H9 (cell line): ENCODE data around the gene FOXI2. TPM values are rescaled to one million over a fixed set of nuclear protein-coding genes. Genes with fewer than 3 reads are reported as not detected.

Experiments
- DNase-seq: peaks from one replicate; pipeline ENCODE4 v3.0.0-alpha.2; 2017
- H2AFZ ChIP-seq: one replicate; pipeline ENCODE4 v1.6.1; 2013; ENCODE audit warnings: mild to moderate bottlenecking, low read length, control low read depth, moderate library complexity
- H2AK5ac ChIP-seq: 2 replicates; pipeline ENCODE4 v1.6.1; 2013; ENCODE audit warnings: low read length, control low read depth, mixed read lengths; ENCODE audit not compliant: insufficient read length
- H2BK120ac ChIP-seq: one replicate; pipeline ENCODE4 v1.6.1; 2013; ENCODE audit warnings: low read depth, mild to moderate bottlenecking, low read length, control low read depth, inconsistent platforms; ENCODE audit not compliant: poor library complexity, severe bottlenecking
- H2BK12ac ChIP-seq: 2 replicates; pipeline ENCODE4 v1.6.1; 2013; ENCODE audit warnings: low read length, control low read depth, mixed read lengths, low read depth; ENCODE audit not compliant: insufficient read length
- H2BK15ac ChIP-seq: 2 replicates; pipeline ENCODE4 v1.6.1; 2013; ENCODE audit warnings: low read depth, low read length, control low read depth
- H2BK20ac ChIP-seq: one replicate; pipeline ENCODE4 v1.6.1; 2013; ENCODE audit warnings: low read depth, mild to moderate bottlenecking, low read length, control low read depth, inconsistent platforms; ENCODE audit not compliant: poor library complexity, severe bottlenecking
- H2BK5ac ChIP-seq: 2 replicates; pipeline ENCODE4 v1.6.1; 2013; ENCODE audit warnings: low read length, control low read depth, mixed read lengths; ENCODE audit not compliant: insufficient read length
- H3K14ac ChIP-seq: 2 replicates; pipeline ENCODE4 v1.6.1; 2013; ENCODE audit warnings: low read length, control low read depth; ENCODE audit not compliant: insufficient read depth
- H3K18ac ChIP-seq: 2 replicates; pipeline ENCODE4 v1.6.1; 2013; ENCODE audit warnings: low read depth, mild to moderate bottlenecking, mixed read lengths, low read length, control low read depth; ENCODE audit not compliant: insufficient read length
- H3K23ac ChIP-seq: 2 replicates; pipeline ENCODE4 v1.6.1; 2013; ENCODE audit warnings: low read length, control low read depth, mixed read lengths, low read depth; ENCODE audit not compliant: insufficient read length
- H3K23me2 ChIP-seq: 2 replicates; pipeline ENCODE4 v1.6.1; 2013; ENCODE audit warnings: low read depth, mild to moderate bottlenecking, mixed read lengths, low read length, control low read depth; ENCODE audit not compliant: insufficient read length, poor library complexity, severe bottlenecking
- H3K27ac ChIP-seq: 2 replicates; pipeline ENCODE4 v1.5.1; 2013; ENCODE audit warnings: low read length, control low read depth, mixed read lengths, low read depth; ENCODE audit not compliant: insufficient read length
- H3K27me3 ChIP-seq: 2 replicates; pipeline ENCODE4 v1.6.1; 2013; ENCODE audit warnings: low read length, control low read depth, inconsistent platforms; ENCODE audit not compliant: insufficient read depth
- H3K4ac ChIP-seq: 2 replicates; pipeline ENCODE4 v1.6.1; 2013; ENCODE audit warnings: low read depth, mild to moderate bottlenecking, control low read depth, inconsistent platforms, low read length, moderate library complexity
- H3K4me1 ChIP-seq: 2 replicates; pipeline ENCODE4 v1.6.1; 2013; ENCODE audit warnings: low read length, control low read depth, inconsistent platforms; ENCODE audit not compliant: insufficient read depth
- H3K4me2 ChIP-seq: 2 replicates; pipeline ENCODE4 v1.6.1; 2013; ENCODE audit warnings: low read length, control low read depth, mixed read lengths; ENCODE audit not compliant: insufficient read length, insufficient read depth
- H3K56ac ChIP-seq: 2 replicates; pipeline ENCODE4 v1.6.1; 2013; ENCODE audit warnings: low read depth, mild to moderate bottlenecking, mixed read lengths, low read length, control low read depth; ENCODE audit not compliant: insufficient read length
- H3K79me1 ChIP-seq: 2 replicates; pipeline ENCODE4 v1.6.1; 2013; ENCODE audit warnings: low read depth, mild to moderate bottlenecking, moderate library complexity, low read length, control low read depth, inconsistent platforms; ENCODE audit not compliant: insufficient read depth, poor library complexity, severe bottlenecking
- H3K79me2 ChIP-seq: 2 replicates; pipeline ENCODE4 v1.6.1; 2013; ENCODE audit warnings: low read length, control low read depth, inconsistent platforms; ENCODE audit not compliant: insufficient read depth
- H3K9ac ChIP-seq: 2 replicates; pipeline ENCODE4 v1.6.1; 2013; ENCODE audit warnings: low read length, control low read depth, mixed read lengths; ENCODE audit not compliant: insufficient read length; ENCODE audit errors: extremely low read depth
- H3K9me3 ChIP-seq: one replicate; pipeline ENCODE4 v1.6.1; 2013; ENCODE audit warnings: low read depth, low read length, inconsistent platforms; ENCODE audit not compliant: control insufficient read depth
- H3T11ph ChIP-seq: one replicate; pipeline ENCODE4 v1.6.1; 2013; ENCODE audit warnings: mild to moderate bottlenecking, low read length, control low read depth, inconsistent platforms
- H4K20me1 ChIP-seq: one replicate; pipeline ENCODE4 v1.6.1; 2013; ENCODE audit not compliant: control insufficient read depth, insufficient read length, insufficient read depth
- H4K5ac ChIP-seq: 2 replicates; pipeline ENCODE4 v1.6.1; 2013; ENCODE audit warnings: low read depth, mild to moderate bottlenecking, mixed read lengths, low read length, control low read depth; ENCODE audit not compliant: insufficient read length
- H4K8ac ChIP-seq: replicated peaks from 2 replicates; pipeline ENCODE4 v1.6.1; 2013; ENCODE audit warnings: low read length, control low read depth, mixed read lengths, low read depth; ENCODE audit not compliant: insufficient read length
- H4K91ac ChIP-seq: 2 replicates; pipeline ENCODE4 v1.6.1; 2013; ENCODE audit warnings: low read depth, mild to moderate bottlenecking, moderate library complexity, mixed read lengths, low read length, control low read depth; ENCODE audit not compliant: insufficient read length
- H3K27ac Mint-ChIP-seq, 3 experiments: 2 replicates in 2 of 3; 3 replicates in 1 of 3; pipeline ENCODE4 v1.8.0; 2020 to 2021; ENCODE audit warnings: mixed read lengths in 3 of 3, mild to moderate bottlenecking in 1 of 3, moderate library complexity in 1 of 3
- H3K27me3 Mint-ChIP-seq: 2 replicates; pipeline ENCODE4 v1.8.0; 2021; ENCODE audit warnings: low read depth, mild to moderate bottlenecking, moderate library complexity, mixed read lengths
- H3K36me3 Mint-ChIP-seq, 3 experiments: 2 replicates in 2 of 3; 3 replicates in 1 of 3; pipeline ENCODE4 v1.8.0; 2020 to 2021; ENCODE audit warnings: low read depth in 3 of 3, mixed read lengths in 3 of 3; ENCODE audit not compliant: insufficient read depth in 1 of 3
- H3K4me1 Mint-ChIP-seq, 2 experiments: 2 replicates each; pipeline ENCODE4 v1.8.0; 2020; ENCODE audit warnings: mixed read lengths in 2 of 2
- H3K4me3 Mint-ChIP-seq, 2 experiments: 2 replicates in 1 of 2; 3 replicates in 1 of 2; pipeline ENCODE4 v1.8.0; 2020 to 2021; ENCODE audit warnings: mild to moderate bottlenecking in 2 of 2, mixed read lengths in 2 of 2, moderate library complexity in 1 of 2
- H3K9me3 Mint-ChIP-seq, 2 experiments: 2 replicates in 1 of 2; 3 replicates in 1 of 2; pipeline ENCODE4 v1.8.0; 2020; ENCODE audit warnings: mild to moderate bottlenecking in 2 of 2, mixed read lengths in 2 of 2, moderate library complexity in 1 of 2
- CTCF ChIP-seq: fragments of 200-600 bp; sonication (generic); conservative IDR thresholded peaks from 3 replicates; pipeline ENCODE4 v1.8.0; 2021; ENCODE audit warnings: antibody characterized with exemption, mild to moderate bottlenecking
- WGBS: extraction: QIAGEN DNeasy Blood & Tissue Kit; methylation state at CpG from one replicate; pipeline ENCODE4 v1.1.7; 2013; ENCODE audit warnings: missing lambda C conversion rate, low lambda C conversion rate, mixed read lengths; ENCODE audit not compliant: insufficient read length; ENCODE audit errors: extremely low coverage; 5-methylcytosine and 5-hydroxymethylcytosine counted together
- total RNA-seq: library from RNA; stranded (reverse); gene quantifications from 2 replicates; pipeline ENCODE4 v1.2.1, GENCODE V29; 2021

FOXI2 gene
- total RNA-seq, 1 experiment from 2014 or later, result 0.42 TPM

GRCh38 chr10:127757033-127757432 lies 20.0 kb downstream of the FOXI2 start:
- no peaks in the 10 kb centered on the region; a peak in 1 of 5 replicates for H3K9me3 Mint-ChIP-seq
- H4K91ac ChIP-seq, result no peak overlapping the region
- H3K4me3 Mint-ChIP-seq, result no peak overlapping the region
- H3K9ac ChIP-seq, result no peak overlapping the region
- H3T11ph ChIP-seq, result no peak overlapping the region
- no peak overlapping the region for H2AFZ ChIP-seq
- no peak overlapping the region for H2BK12ac ChIP-seq
- no peaks in the 10 kb centered on the region for H3K36me3 Mint-ChIP-seq
- peak; percentile 59 for TF ChIP-seq CTCF
- H3K4ac ChIP-seq, result no peak overlapping the region
- no peaks in the 10 kb centered on the region for H3K9me3 ChIP-seq
- H3K14ac ChIP-seq, result no peak overlapping the region
- H2BK20ac ChIP-seq, result no peak overlapping the region
- no peaks in the 10 kb centered on the region for H4K20me1 ChIP-seq
- H3K56ac ChIP-seq, result no peak overlapping the region
- no peak overlapping the region for H3K27ac Mint-ChIP-seq
- peaks cover 9% of the 10 kb centered on the region for H3K27me3 Mint-ChIP-seq
- H3K4me1 ChIP-seq, result no peaks in the 10 kb centered on the region
- H2BK5ac ChIP-seq, result no peak overlapping the region
- H3K4me2 ChIP-seq, result no peak overlapping the region
- no peak overlapping the region for H2BK15ac ChIP-seq
- H3K27me3 ChIP-seq, result no peaks in the 10 kb centered on the region
- no peak for DNase-seq
- no peak overlapping the region for H3K27ac ChIP-seq
- H3K18ac ChIP-seq, result no peak overlapping the region
- no peaks in the 10 kb centered on the region for H3K79me1 ChIP-seq
- H4K8ac ChIP-seq, result no peak overlapping the region
- H3K79me2 ChIP-seq, result no peaks in the 10 kb centered on the region
- H4K5ac ChIP-seq, result no peak overlapping the region
- no CpG with 5 or more reads among the region's 7 CpGs for WGBS
- no peaks in the 10 kb centered on the region for H3K23me2 ChIP-seq
- H3K4me1 Mint-ChIP-seq, result peaks cover 13 to 20% of the 10 kb centered on the region in 2 experiments
- H3K23ac ChIP-seq, result no peak overlapping the region
- H2AK5ac ChIP-seq, result no peak overlapping the region
- no peak overlapping the region for H2BK120ac ChIP-seq
